BLaER1 treated with 17β-estradiol and CSF1 and Interleukin-3, amounts not matched to agents 10 nM and 100 nM (cell line): ENCODE results near the gene KCTD16.

Experiments used
- H3K27ac ChIP-seq, 11 experiments: shearing (Covaris generic); formaldehyde crosslinking; 2 replicates each; pipeline ENCODE4 v1.8.1; 2022
- H3K27me3 ChIP-seq, 11 experiments: shearing (Covaris generic); formaldehyde crosslinking; 2 replicates each; pipeline ENCODE4 v1.8.1; 2022
- H3K36me3 ChIP-seq, 11 experiments: shearing (Covaris generic); formaldehyde crosslinking; 2 replicates each; pipeline ENCODE4 v1.8.1; 2022
- H3K4me1 ChIP-seq, 10 experiments: shearing (Covaris generic); formaldehyde crosslinking; 2 replicates each; pipeline ENCODE4 v1.8.1; 2022
- H3K4me2 ChIP-seq, 11 experiments: shearing (Covaris generic); formaldehyde crosslinking; 2 replicates each; pipeline ENCODE4 v1.8.1; 2022
- H3K4me3 ChIP-seq, 10 experiments: shearing (Covaris generic); formaldehyde crosslinking; 2 replicates each; pipeline ENCODE4 v1.8.1; 2022
- H3K9ac ChIP-seq, 11 experiments: shearing (Covaris generic); formaldehyde crosslinking; 2 replicates each; pipeline ENCODE4 v1.8.1; 2022
- H3K9me3 ChIP-seq, 11 experiments: shearing (Covaris generic); formaldehyde crosslinking; replicated peaks in 1 of 11; 2 replicates each; pipeline ENCODE4 v1.8.1; 2022
- H4K20me1 ChIP-seq, 11 experiments: shearing (Covaris generic); formaldehyde crosslinking; 2 replicates each; pipeline ENCODE4 v1.8.1; 2022
- Cebpa-rat ChIP-seq, 11 experiments: shearing (Covaris generic); IDR thresholded peaks; 2 replicates each; pipeline ENCODE4 v1.8.1; 2022

The KCTD16 gene

DNA sequence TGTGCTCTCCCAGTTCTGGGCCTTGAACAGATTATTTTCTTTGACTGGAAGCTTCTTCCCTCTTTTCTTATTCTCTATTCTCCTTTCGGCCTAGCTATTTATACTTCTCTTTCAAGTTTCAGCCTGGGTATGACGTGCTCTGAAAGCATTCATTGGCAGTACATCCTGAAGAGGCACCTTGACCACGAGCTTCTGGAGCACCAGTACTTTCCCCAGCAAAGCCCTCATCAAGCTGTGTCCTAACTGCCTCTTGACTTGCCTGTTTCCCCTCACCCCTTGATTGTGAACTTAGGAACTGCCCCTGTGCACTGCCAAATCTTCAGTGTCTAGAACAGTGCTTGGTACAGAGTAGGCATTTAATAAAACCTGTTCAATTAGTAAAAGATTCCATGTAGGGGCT is 154.9 kb downstream of the KCTD16 start:
- Histone ChIP-seq H3K4me2 (no peak overlapping the region), H3K27me3 (no peaks in the 10 kb centered on the region), H4K20me1 (no peaks in the 10 kb centered on the region), H3K4me3 (no peak overlapping the region), H3K9me3 (0 out of 22 replicates have a peak, but pooled peaks cover 0 to 3% (median 0%) of the 10 kb centered on the region in 11 experiments), H3K9ac (no peak overlapping the region), H3K4me1 (no peaks in the 10 kb centered on the region), H3K36me3 (no peaks in the 10 kb centered on the region), H3K27ac (no peak overlapping the region)
- no peak for TF ChIP-seq Cebpa-rat (IDR thresholded peaks at IDR 0.05)

DNA sequence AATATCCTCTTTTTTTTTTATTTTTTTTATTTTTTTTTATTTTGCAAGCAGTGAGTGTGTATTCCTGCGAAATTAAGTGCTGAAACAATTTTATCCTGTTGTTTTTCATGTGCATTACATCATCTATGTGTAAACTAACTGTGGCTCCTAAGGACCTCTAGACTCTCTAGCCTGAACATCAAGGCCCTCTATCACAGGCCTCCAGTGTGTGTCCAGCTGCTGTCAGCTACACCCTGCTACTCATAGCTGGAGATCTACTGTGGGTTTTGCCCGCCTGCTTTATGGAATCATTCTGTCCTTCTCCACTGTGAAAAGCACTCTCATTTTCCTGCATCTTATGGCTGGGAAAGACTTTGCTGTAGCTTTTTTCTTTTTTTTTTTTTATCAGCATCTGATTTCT is 157.8 kb downstream of the KCTD16 start:
- Histone ChIP-seq H3K27ac (no peak overlapping the region), H3K4me2 (no peak overlapping the region), H4K20me1 (no peaks in the 10 kb centered on the region), H3K9ac (no peak overlapping the region), H3K4me3 (no peak overlapping the region), H3K36me3 (no peaks in the 10 kb centered on the region), H3K27me3 (no peaks in the 10 kb centered on the region), H3K9me3 (0 out of 22 replicates have a peak, but pooled peaks cover 0 to 3% (median 0%) of the 10 kb centered on the region in 11 experiments), H3K4me1 (no peaks in the 10 kb centered on the region)
- no peak for TF ChIP-seq Cebpa-rat (IDR thresholded peaks at IDR 0.05)

DNA sequence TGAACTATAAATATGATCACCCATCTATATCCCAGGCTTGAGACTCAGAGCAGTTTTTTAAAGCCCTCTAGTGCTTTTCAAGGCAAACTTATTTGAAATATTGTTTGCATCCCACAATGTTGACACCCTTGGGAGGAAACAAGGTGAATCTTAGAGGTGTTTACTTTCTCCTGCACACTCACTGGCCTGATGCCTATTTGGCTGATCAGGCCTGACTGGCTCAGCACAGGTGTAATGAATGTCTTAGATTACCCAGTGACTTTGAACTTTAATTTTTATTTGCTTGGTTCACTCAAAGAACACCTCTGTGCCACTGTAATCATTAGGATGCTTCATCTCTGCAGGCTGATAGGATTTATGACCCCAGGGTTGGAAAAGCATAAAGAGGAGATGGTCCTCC is 158.3 kb downstream of the KCTD16 start:
- no peak for TF ChIP-seq Cebpa-rat (IDR thresholded peaks at IDR 0.05)
- no peaks in the 10 kb centered on the region for H3K27me3 ChIP-seq
- 0 out of 22 replicates have a peak, but pooled peaks cover 0 to 3% (median 0%) of the 10 kb centered on the region in 11 experiments for H3K9me3 ChIP-seq
- H3K27ac ChIP-seq, result no peak overlapping the region
- no peak overlapping the region for H3K4me2 ChIP-seq
- no peak overlapping the region for H3K9ac ChIP-seq
- no peaks in the 10 kb centered on the region for H3K36me3 ChIP-seq
- H3K4me3 ChIP-seq, result no peak overlapping the region
- no peaks in the 10 kb centered on the region for H4K20me1 ChIP-seq
- H3K4me1 ChIP-seq, result no peaks in the 10 kb centered on the region

DNA sequence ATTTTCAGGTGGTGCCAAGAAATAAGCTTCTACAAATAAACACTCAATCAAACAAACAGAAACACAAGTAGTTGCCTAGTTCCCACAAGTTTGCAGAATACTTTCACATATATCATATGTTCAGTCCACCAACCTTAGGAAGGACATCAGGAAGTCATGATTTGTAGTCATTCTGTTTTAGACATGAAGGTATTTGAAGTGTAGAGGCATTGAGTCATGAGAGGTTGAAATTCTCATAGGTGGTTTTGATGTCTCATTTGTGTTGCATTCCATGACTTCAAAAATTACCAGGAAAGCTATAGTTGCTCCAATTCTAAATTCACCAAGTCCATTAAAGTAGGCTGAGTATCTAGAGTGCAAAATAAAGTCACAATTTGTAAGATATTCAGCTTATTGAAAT is 159.0 kb downstream of the KCTD16 start:
- 0 out of 22 replicates have a peak, but pooled peaks cover 0 to 1% (median 0%) of the 10 kb centered on the region in 11 experiments for H3K9me3 ChIP-seq
- no peak overlapping the region for H3K4me2 ChIP-seq
- H3K27ac ChIP-seq, result no peak overlapping the region
- no peaks in the 10 kb centered on the region for H3K4me1 ChIP-seq
- H4K20me1 ChIP-seq, result no peaks in the 10 kb centered on the region
- TF ChIP-seq Cebpa-rat (IDR thresholded peaks at IDR 0.05), result no peak
- no peak overlapping the region for H3K9ac ChIP-seq
- H3K4me3 ChIP-seq, result no peak overlapping the region
- H3K27me3 ChIP-seq, result no peaks in the 10 kb centered on the region
- no peaks in the 10 kb centered on the region for H3K36me3 ChIP-seq

DNA sequence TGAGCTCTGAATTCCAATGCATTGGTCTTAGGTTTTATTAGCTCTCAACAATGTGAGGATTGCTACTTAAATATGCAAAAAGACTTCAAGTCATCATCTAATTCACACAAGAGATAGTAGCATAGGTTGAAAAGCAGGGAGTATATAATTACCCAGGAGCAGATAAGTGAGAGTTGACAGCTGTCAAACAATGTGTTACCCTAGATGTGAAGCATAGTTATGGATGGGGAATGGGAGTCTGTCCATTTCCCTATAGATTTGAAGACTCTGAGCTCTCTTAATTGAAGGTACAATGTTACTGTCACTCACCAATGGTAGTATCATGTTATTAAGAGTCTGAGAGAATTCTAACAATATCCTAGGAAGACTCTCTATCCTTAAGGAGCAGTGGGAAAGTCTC is 160.7 kb downstream of the KCTD16 start:
- Histone ChIP-seq H3K27me3 (no peaks in the 10 kb centered on the region), H3K9me3 (no peaks in the 10 kb centered on the region), H3K4me2 (no peak overlapping the region), H4K20me1 (no peaks in the 10 kb centered on the region), H3K9ac (no peak overlapping the region), H3K4me1 (no peaks in the 10 kb centered on the region), H3K27ac (no peak overlapping the region), H3K4me3 (no peak overlapping the region), H3K36me3 (no peaks in the 10 kb centered on the region)
- no peak for TF ChIP-seq Cebpa-rat (IDR thresholded peaks at IDR 0.05)

DNA sequence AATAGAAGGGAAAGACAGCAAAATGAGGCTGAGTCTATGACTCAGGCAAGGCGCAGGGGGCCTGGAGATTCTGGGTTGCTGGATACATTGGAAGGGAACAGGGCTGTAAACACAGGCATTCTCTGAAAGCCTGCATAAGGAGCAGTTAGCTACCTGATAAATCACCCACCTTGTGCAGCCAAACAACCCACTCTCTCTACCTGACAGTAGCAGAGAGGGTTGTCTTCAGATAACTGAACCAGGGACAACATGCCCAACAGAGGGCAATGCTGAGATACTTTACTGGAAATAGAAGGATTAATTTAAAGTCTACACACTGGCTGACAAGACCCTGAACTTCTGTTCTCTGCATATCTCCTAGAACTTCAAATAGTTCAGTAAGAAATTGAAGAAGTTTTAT is 161.6 kb downstream of the KCTD16 start:
- H3K9ac ChIP-seq, result no peak overlapping the region
- TF ChIP-seq Cebpa-rat (IDR thresholded peaks at IDR 0.05), result no peak
- no peak overlapping the region for H3K4me3 ChIP-seq
- no peaks in the 10 kb centered on the region for H3K27me3 ChIP-seq
- H3K4me2 ChIP-seq, result no peak overlapping the region
- no peaks in the 10 kb centered on the region for H3K36me3 ChIP-seq
- no peaks in the 10 kb centered on the region for H4K20me1 ChIP-seq
- no peaks in the 10 kb centered on the region for H3K9me3 ChIP-seq
- H3K4me1 ChIP-seq, result no peaks in the 10 kb centered on the region
- H3K27ac ChIP-seq, result no peak overlapping the region

DNA sequence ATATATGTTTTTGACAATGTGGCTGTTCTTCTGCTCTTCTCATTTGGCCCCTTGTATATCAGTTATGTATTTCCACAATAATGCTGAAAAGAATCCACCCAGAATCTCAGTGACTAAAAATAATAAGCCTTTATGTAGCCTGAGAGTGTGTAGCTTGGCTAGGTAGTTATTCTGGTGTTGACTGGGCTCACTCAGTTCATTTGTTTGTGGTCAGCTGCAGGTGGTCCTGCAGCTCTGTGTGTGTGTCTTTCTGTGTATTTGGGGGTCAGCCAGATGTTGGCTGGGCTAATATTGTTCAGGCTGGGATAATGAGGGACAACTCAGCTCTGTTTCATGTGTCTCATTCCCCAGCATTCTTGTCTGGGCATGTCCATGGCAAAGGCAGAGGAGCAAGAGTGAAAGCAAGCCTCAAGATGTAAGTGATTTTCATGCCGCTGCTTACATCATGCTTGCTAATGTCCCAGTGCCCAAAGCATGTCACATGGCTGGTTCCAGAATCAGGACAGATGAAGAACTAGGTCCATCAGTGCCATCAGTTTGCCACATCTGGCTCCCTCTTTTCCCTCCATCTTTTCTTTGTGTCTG is 162.8 kb downstream of the KCTD16 start:
- Histone ChIP-seq H4K20me1 (no peaks in the 10 kb centered on the region), H3K36me3 (no peaks in the 10 kb centered on the region), H3K4me1 (no peaks in the 10 kb centered on the region), H3K9ac (no peak overlapping the region), H3K4me2 (no peak overlapping the region), H3K27ac (no peak overlapping the region), H3K9me3 (no peaks in the 10 kb centered on the region), H3K4me3 (no peak overlapping the region), H3K27me3 (no peaks in the 10 kb centered on the region)
- no peak for TF ChIP-seq Cebpa-rat (IDR thresholded peaks at IDR 0.05)

DNA sequence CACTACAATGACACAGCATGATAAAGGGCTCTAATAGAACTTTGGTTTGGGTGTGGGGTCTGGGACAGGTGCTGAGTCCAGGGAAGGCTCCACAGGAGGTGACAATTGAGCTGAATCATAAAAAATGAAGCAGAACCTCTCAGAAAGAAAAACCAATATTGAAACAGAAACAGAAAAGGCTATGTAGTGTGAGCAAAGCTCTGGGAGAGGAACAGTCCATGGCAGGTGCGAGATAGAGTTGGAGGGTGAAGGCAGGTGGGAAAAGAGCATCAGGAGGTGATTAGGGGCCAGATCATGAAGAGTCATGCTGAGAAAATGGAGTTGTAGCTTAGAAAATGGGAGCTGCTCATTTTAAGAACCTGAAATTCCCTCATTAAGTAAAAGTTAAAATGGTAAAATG is 164.9 kb downstream of the KCTD16 start:
- H3K9ac ChIP-seq, result no peak overlapping the region
- no peak overlapping the region for H3K27ac ChIP-seq
- H3K4me2 ChIP-seq, result no peak overlapping the region
- H3K36me3 ChIP-seq, result no peaks in the 10 kb centered on the region
- no peak for TF ChIP-seq Cebpa-rat (IDR thresholded peaks at IDR 0.05)
- no peak overlapping the region for H3K4me3 ChIP-seq
- no peaks in the 10 kb centered on the region for H3K27me3 ChIP-seq
- H4K20me1 ChIP-seq, result no peaks in the 10 kb centered on the region
- no peaks in the 10 kb centered on the region for H3K9me3 ChIP-seq
- H3K4me1 ChIP-seq, result no peaks in the 10 kb centered on the region

DNA sequence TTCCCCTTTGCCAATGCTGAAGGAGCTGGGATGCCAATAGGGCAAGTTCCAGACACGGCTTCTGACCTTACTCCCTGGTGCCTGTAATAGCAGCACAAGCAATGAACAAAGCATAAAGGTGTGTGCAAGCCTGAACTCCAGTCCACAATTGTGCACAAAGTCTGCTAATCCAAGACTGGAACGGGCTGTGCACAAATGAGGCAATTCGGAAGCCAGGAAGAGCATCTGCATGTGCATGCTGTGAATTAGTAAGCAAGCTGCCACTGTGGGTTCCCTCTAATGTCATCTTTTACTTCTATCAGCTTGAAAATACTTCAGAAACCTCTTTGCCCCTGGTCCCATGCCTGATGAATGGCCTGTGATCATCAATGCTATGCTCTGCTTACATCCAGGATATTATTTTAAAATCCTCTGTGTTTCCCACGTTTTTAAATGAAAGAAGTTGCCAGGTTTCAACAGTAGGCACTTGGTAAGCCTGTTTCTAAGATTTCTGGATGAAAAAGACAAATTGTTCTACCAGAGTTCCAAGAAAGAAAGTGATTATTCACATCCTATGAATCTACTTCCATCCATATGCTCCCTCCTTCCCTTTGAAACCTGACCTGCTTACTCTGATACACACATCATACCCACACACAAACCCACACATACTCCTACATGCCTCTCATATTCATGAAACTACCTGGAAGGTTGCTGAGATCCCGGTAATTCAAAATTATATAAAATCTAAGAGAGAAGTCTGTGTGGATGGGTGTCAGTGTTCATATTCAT is 165.7 kb downstream of the KCTD16 start:
- Histone ChIP-seq H3K27ac (no peak overlapping the region), H3K9ac (no peak overlapping the region), H3K4me1 (no peaks in the 10 kb centered on the region), H3K4me3 (no peak overlapping the region), H4K20me1 (no peaks in the 10 kb centered on the region), H3K9me3 (no peaks in the 10 kb centered on the region), H3K27me3 (no peaks in the 10 kb centered on the region), H3K4me2 (no peak overlapping the region), H3K36me3 (no peaks in the 10 kb centered on the region)
- TF ChIP-seq Cebpa-rat (IDR thresholded peaks at IDR 0.05), result no peak

DNA sequence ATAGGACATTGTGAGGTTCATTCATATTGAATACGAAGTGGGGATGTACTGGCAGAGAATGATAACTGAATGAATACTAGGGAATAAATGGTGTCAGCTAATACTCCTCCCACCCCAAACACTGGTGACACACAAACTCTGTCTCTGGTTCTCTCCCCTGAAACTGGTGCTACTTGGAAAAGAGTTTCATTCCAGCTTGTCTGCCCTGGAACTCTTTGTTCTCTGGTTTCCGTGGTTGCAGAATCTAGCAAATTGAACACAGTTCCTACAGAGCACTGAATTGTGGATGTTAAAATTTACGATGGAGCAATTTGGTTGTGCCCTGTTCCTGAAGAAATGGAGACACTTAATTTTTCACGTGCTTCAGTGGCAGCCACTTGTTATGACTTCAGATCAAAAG is 181.7 kb downstream of the KCTD16 start:
- Histone ChIP-seq H3K27ac (no peak overlapping the region), H3K9ac (no peak overlapping the region), H4K20me1 (no peaks in the 10 kb centered on the region), H3K4me3 (no peak overlapping the region), H3K36me3 (no peaks in the 10 kb centered on the region), H3K4me2 (no peak overlapping the region), H3K27me3 (no peaks in the 10 kb centered on the region), H3K4me1 (peaks cover 0 to 7% (median 0%) of the 10 kb centered on the region in 10 experiments; a peak in 7 of 20 replicates), H3K9me3 (no peaks in the 10 kb centered on the region)
- no peak for TF ChIP-seq Cebpa-rat (IDR thresholded peaks at IDR 0.05)
